Spleen (tissue), 11 donors: Measurements from ENCODE around the gene RUVBL1. TPM values are rescaled to one million over a fixed set of nuclear protein-coding genes. Genes with fewer than 3 reads are reported as not detected.
"Not testable (repeated sequence)": the region's sequence is repeated elsewhere in the genome, so short reads cannot be mapped to it uniquely, and the experiment has no call there.

Experiments used
- DNase-seq: peaks from one replicate; pipeline ENCODE4 v3.0.0-alpha.2; 2020
- H3K27ac ChIP-seq, 8 donors: fragments of 200-600 bp; sonication (generic) in 7 of 8; 1 replicate in 4 of 8; 2 replicates in 4 of 8; pipeline versions ENCODE4 v1.5.0 to v1.8.0; 2016 to 2021; ENCODE audit warnings: inconsistent platforms in 4 of 8, mild to moderate bottlenecking in 4 of 8, moderate library complexity in 1 of 8
- H3K27me3 ChIP-seq, 7 donors: fragments of 200-600 bp; sonication (generic) in 6 of 7; replicated peaks in 1 of 7; 1 replicate in 4 of 7; 2 replicates in 3 of 7; pipeline versions ENCODE4 v1.5.0 to v1.8.0; 2016 to 2021; ENCODE audit warnings: inconsistent platforms in 3 of 7, mild to moderate bottlenecking in 1 of 7
- H3K36me3 ChIP-seq, 6 donors: fragments of 200-600 bp; sonication (generic) in 5 of 6; 1 replicate in 4 of 6; 2 replicates in 2 of 6; pipeline versions ENCODE4 v1.5.0 to v1.8.0; 2016 to 2021; ENCODE audit warnings: inconsistent platforms in 2 of 6
- H3K4me1 ChIP-seq, 6 donors: fragments of 200-600 bp; sonication (generic) in 5 of 6; 1 replicate in 3 of 6; 2 replicates in 3 of 6; pipeline versions ENCODE4 v1.5.0 to v1.8.0; 2016 to 2021; ENCODE audit warnings: inconsistent platforms in 3 of 6
- H3K4me3 ChIP-seq, 8 donors: fragments of 200-600 bp; sonication (generic) in 7 of 8; 1 replicate in 4 of 8; 2 replicates in 4 of 8; pipeline versions ENCODE4 v1.5.0 to v1.8.0; 2016 to 2021; ENCODE audit warnings: inconsistent platforms in 4 of 8, mild to moderate bottlenecking in 4 of 8, moderate library complexity in 2 of 8
- H3K9me3 ChIP-seq, 8 donors: fragments of 200-600 bp; sonication (generic) in 7 of 8; 1 replicate in 4 of 8; 2 replicates in 4 of 8; pipeline versions ENCODE4 v1.5.0 to v1.8.0; 2016 to 2021; ENCODE audit warnings: inconsistent platforms in 4 of 8
- CTCF ChIP-seq, 11 experiments: fragments of 200-600 bp in 7 of 11; fragments of 450-650 bp in 4 of 11; sonication (generic) in 4 of 11; IDR thresholded peaks in 8 of 11; conservative IDR thresholded peaks in 3 of 11; 1 replicate in 7 of 11; 2 replicates in 4 of 11; pipeline versions ENCODE4 v1.4.0 to v1.8.0; 2016 to 2021; ENCODE audit warnings: antibody characterized with exemption in 11 of 11, inconsistent platforms in 4 of 11, mild to moderate bottlenecking in 1 of 11
- POLR2A ChIP-seq, 3 donors: fragments of 450-650 bp; IDR thresholded peaks; one replicate each; pipeline ENCODE4 v1.5.1; 2017; ENCODE audit warnings: antibody characterized with exemption in 3 of 3, mild to moderate bottlenecking in 1 of 3
- POLR2AphosphoS5 ChIP-seq, 3 donors: sonication (generic); formaldehyde crosslinking; IDR thresholded peaks; one replicate each; pipeline ENCODE4 v1.5.1; 2017; ENCODE audit warnings: antibody characterized with exemption in 3 of 3
- WGBS, 5 donors: extraction: QIAGEN DNeasy Blood & Tissue Kit in 3 of 5; methylation state at CpG; one replicate each; pipeline versions ENCODE4 v1.1.5 to v1.1.7; 2013 to 2018; 5-methylcytosine and 5-hydroxymethylcytosine counted together
- intact Hi-C: fragments of 100-400 bp; cut with DNase I; formaldehyde crosslinking; loops from one replicate; pipeline ENCODE4 v1.15.0; 2023; ENCODE audit warnings: low total_unique reads
- polyA plus RNA-seq, 3 donors: library from polyadenylated mRNA; stranded (reverse); fragments of 200-250 nt; gene quantifications; one replicate each; pipeline ENCODE4 v1.2.1, GENCODE V29; 2013
- total RNA-seq, 7 donors: library from RNA; depleted of rRNA in 3 of 7; stranded (reverse); fragments of >200 nt in 3 of 7; fragmentation: NEBNext Ultra II Directional in 4 of 7; extraction: Animal tissue kit (Norgen Biotek cat#: 25700) in 4 of 7; gene quantifications; one replicate each; pipeline versions ENCODE4 v1.1.0 to v1.2.1, GENCODE V29; 2016 to 2021
- donor health status: healthy with polysubstance abuse.
- donor health status: DM: no; HTN: no; CAD: no; lungs with moderate emphysema.
- donor health status: DM: no; HTN: no; CAD: no.
- donor health status: Bipolar disorder and iron deficiency.
- donor health status: healthy.
- donor health status: DM: no; HTN: no; CAD: no.
- donor health status: DM: yes; HTN: yes; CAD: no.

The RUVBL1 gene
- total and polyA plus RNA-seq, 10 donors, result 21.6 to 36.4 (median 29.4) TPM

DNA sequence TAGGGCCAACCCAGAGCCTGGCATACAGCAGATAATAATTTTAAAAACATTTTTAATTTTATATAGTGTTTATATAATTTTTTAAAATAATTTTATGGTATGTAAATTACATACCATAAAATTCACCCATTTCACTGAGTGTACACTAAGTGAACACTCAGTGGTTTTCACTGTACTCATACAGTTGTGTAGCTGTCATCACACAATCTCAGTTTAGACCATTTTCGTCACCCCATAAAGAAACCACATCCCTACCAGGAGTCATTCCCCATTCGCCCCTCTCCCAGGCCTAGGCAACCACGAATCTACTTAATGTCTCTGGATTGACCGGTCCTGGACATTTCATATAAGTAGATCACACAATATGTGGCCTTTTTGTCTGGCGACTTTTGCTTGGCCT lies 39.8 kb upstream of the RUVBL1 start:
- DNase-seq, result no peak
- 51 to 90% (median 77%) methylated on average over 5 of the region's 5 CpGs for WGBS, 5 donors
- no peaks in the 10 kb centered on the region for H3K27me3 ChIP-seq
- TF ChIP-seq CTCF (IDR thresholded peaks at IDR 0.05 in 8 of 11, conservative IDR thresholded peaks at IDR 0.05 in 3 of 11) (no peak), POLR2AphosphoS5 (IDR thresholded peaks at IDR 0.05) (no peak), POLR2A (IDR thresholded peaks at IDR 0.05) (no peak)
- H3K9me3 ChIP-seq, result no peaks in the 10 kb centered on the region
- H3K4me3 ChIP-seq, result no peak overlapping the region
- H3K36me3 ChIP-seq, result peaks cover 0 to 49% (median 3%) of the 10 kb centered on the region in 6 donors
- peaks cover 0 to 10% (median 4%) of the 10 kb centered on the region in 6 donors for H3K4me1 ChIP-seq
- no peak overlapping the region for H3K27ac ChIP-seq
- intact Hi-C loops, result no loop called here

GRCh38 chr3:128160661-128161060 lies 37.0 kb upstream of the RUVBL1 start:
- DNase-seq, result no peak
- no peaks in the 10 kb centered on the region for H3K27me3 ChIP-seq
- WGBS, 5 donors, result 93 to 97% (median 96%) methylated on average over 5 of the region's 5 CpGs
- peaks cover 0 to 7% (median 3%) of the 10 kb centered on the region in 6 donors for H3K4me1 ChIP-seq
- H3K9me3 ChIP-seq, result peaks cover 0 to 4% (median 0%) of the 10 kb centered on the region in 8 donors
- no peak overlapping the region for H3K4me3 ChIP-seq
- no peak overlapping the region for H3K27ac ChIP-seq
- H3K36me3 ChIP-seq, result peaks cover 0 to 53% (median 11%) of the 10 kb centered on the region in 6 donors
- TF ChIP-seq CTCF (IDR thresholded peaks at IDR 0.05 in 8 of 11, conservative IDR thresholded peaks at IDR 0.05 in 3 of 11), result no peak
- no peak for TF ChIP-seq POLR2A (IDR thresholded peaks at IDR 0.05)
- no peak for TF ChIP-seq POLR2AphosphoS5 (IDR thresholded peaks at IDR 0.05)
- intact Hi-C loops, result no loop called here

GRCh38 chr3:128155616-128156360 lies 32.2 kb upstream of the RUVBL1 start:
- 65 to 97% (median 92%) methylated on average over 3 of the region's 3 CpGs for WGBS, 5 donors
- peaks cover 0 to 4% (median 0%) of the 10 kb centered on the region in 8 donors for H3K9me3 ChIP-seq
- intact Hi-C loops, result no loop called here
- no peak for DNase-seq
- H3K4me1 ChIP-seq, result peaks cover 12 to 26% (median 21%) of the 10 kb centered on the region in 6 donors
- peaks cover 0 to 36% (median 11%) of the 10 kb centered on the region in 6 donors for H3K36me3 ChIP-seq
- no peak overlapping the region for H3K4me3 ChIP-seq
- no peak overlapping the region for H3K27ac ChIP-seq
- TF ChIP-seq CTCF (IDR thresholded peaks at IDR 0.05 in 8 of 11, conservative IDR thresholded peaks at IDR 0.05 in 3 of 11), result no peak
- TF ChIP-seq POLR2A (IDR thresholded peaks at IDR 0.05), result no peak
- H3K27me3 ChIP-seq, result no peaks in the 10 kb centered on the region

DNA sequence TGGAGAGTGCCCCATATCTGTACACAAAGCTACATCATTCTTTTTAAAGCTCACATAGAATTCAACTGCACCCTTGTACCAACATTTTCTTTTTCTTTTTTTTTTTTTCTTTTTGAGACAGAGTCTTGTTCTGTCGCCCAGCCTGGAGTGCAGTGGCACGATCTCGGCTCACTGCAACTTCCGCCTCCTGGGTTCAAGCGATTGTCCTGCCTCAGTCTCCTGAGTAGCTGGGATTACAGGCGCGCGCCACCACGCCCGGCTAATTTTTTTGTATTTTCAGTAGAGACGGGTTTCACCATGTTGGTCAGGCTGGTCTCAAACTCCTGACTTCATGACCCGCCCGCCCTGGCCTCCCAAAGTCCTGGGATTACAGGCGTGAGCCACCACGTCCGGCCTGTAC lies 30.7 kb upstream of the RUVBL1 start:
- Histone ChIP-seq H3K4me3 (peak overlapping the region in 7 of 8 donors; percentile 67 to 96 (median 87)), H3K27ac (peak overlapping the region in 5 of 8 donors; percentile 87 to 92 (median 89)), H3K36me3 (peaks cover 0 to 27% (median 11%) of the 10 kb centered on the region in 6 donors), H3K4me1 (peaks cover 12 to 29% (median 21%) of the 10 kb centered on the region in 6 donors)
- DNase-seq, H3K27me3 ChIP-seq, H3K9me3 ChIP-seq, intact Hi-C loops: not testable (repeated sequence)
- WGBS, 5 donors, result 86 to 92% (median 88%) methylated on average over 16 of the region's 16 CpGs
